Measurements from ENCODE around the gene C11orf24.
"Not testable (repeated sequence)": the region's sequence is repeated elsewhere in the genome, so short reads cannot be mapped to it uniquely, and the experiment has no call there.

The C11orf24 gene

GRCh38 chr11:68269414-68270081 is 2.2 kb downstream of the C11orf24 start:
- DNase-seq: no peak

- no peak for DNase-seq
Measured at GRCh38 chr11:68267881-68268240, 3.9 kb downstream of the C11orf24 start.

DNA sequence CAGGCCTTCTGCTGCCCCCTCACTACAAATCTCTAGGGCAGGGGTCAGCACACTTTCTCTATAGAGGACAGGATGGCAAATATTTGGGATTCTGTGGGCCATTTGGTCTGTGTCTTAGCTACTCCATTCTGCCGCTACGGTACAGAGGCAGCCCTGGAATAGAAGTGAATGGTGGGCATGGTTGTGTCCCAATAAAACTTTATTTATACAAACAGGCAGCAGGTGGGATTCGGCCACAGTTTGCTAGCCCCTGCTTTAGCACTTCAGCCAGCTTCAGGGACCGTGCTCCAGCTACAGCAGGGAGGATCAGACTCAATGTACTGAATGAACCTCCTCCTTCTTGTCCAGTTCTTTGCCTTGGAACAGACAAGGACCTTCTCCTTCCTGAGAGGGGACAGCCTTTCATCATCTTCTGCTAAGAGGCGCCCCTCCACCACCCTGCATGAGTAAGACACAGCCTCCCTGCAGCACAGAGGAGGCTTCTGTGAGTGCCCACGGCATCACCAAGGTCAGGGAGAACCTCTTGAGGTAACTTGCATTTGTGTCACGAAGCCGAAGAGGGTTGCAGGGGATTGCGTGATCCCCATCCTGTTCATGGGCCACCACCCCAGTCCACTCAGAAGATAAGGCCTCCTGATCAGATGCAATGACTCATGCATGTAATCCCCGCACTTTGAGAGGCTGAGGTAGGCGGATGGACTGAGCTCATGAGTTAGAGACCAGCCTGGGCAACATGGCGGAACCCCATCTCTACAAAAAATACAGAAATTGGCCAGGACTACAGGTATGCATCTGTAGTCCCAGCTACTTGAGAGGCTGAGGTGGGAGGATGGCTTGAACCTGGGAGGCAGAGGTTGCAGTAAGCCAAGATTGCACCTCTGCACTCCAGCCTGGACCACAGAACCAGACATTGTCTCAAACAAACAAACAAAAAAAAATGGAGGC is 4.6 kb downstream of the C11orf24 start:
- no peak for DNase-seq

DNA sequence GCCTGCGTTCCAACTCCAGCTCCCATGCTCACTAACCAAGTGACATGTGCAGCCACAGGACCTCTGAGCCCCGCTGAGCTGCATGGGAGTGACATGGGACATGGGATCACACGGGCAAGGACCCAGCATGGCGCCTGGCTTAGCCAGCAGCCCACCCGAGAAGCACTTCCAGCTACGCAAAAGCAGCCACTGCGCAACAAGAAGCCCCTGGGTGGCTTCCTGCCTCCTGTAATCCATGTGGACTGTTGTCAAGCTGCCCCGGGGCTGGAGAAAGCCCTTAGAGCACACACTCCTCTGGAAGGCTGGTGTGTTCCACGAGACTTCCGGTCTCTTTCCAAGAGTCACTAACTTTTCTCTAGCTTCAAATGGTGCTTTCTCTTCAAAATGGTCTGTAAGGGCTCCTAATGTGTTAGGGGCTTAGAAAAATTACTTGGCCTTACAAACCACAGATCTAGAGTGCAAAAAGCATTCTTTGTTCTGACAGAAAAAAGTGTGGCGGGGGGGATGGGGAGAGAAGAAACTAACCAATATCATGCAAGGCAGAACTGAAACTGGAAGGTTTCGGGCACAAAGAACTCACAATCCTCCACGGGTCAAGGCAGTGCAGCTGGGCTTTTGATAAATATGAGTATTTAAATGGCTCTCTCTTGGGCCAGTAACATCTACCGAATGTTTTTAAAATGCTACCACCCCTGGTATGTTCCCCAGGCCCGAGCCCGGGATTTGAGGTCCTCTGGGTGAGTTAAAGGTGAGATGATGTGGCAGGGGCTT is 5.5 kb downstream of the C11orf24 start:
- DNase-seq: no peak

DNA sequence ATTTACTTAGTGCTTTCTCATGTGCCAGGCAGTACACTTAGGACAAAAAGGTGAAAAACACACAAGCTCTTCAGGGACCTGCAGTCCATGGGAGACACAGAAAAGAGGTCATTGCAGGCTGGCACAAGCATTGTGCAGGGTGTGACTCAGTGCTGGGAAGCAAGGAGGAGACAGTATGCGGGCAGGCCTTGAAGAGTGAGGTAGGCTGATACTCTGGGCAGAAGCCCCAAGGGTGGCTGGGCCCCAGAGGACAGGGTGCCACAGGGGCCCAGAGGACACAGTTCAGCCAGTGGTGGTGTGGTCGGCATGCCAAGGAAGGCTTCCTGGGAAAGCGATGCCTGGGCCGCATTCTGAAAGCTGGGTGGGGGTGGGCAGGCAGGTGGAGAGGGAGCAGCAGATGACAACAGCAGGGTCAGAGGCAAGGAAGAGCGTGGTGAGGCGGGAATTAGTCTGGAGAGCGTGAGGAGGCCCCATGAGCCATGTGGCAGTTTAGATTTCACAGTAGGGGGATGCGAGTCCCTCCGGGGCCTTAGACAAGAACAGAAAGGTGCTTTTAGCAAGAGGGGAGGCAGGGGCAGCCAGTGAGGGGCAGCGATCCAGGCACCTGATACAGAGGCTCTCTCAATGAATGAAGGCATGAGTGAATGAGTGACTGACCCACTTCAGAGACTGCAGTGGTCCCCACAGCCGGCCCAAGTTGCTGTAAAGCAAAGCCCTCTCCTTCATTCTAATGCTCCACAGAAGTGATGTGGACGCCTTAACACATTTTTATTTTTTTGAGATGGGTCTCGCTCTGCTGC is 6.8 kb downstream of the C11orf24 start:
- DNase-seq: no peak

DNA sequence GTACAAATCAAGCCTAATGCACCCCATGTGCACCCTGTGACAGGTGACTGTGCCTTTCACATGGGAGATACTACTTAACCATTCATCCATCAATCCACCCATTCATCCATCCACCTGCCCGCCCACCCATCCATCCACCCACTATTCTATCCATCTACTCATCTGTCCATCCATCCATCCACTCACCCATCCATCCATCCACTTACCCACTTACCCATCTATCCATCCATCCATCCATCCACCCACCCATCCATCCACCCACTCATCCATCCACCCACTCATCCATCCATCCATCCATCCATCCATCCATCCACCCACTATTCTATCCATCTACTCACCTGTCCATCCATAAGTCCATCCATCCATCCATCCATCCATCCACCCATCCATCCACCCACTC is 7.5 kb downstream of the C11orf24 start:
- no peak for DNase-seq

DNA sequence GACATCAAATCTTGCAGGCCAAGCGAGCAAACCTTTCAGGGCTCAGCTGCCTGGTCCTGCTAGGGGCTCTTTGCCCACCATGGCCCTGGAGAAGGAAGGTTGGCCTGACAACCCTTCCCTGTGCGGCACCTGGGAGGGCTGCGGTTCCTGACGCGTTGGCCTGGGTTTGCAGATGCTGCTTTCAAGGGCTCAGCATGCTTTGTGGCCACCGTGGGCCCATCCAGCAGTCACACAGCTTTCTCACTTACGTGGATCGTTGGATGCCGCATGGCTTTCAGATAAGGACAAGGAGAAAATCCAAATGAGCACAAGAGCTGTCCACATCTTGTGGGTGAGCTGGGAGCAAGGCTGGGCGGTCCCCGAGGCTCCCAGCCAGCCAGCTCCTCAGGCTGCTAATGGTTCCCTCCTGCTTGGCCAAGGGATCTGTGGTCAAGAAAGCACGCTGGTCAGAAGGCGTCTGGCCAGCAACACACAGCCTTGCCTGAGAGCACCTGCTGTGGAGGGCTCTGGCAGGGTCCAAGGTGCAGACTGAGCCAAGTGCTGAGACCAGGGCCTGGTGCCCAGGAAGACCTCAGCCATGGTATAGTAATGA is 8.2 kb downstream of the C11orf24 start:
- DNase-seq: no peak

DNA sequence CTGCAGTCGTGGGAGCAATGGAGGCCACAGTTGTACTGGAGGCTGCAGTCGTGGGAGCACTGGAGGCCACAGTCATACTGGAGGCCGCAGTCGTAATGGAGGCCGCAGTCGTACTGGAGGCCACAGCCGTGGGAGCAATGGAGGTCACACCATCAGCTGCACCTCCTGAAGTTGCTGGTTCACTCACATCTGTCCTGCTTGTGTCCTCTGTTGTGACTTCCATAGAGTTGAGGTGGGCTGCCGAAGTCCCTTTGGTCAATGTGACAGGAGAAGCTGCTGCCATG is 9.3 kb downstream of the C11orf24 start:
- DNase-seq: no peak

DNA sequence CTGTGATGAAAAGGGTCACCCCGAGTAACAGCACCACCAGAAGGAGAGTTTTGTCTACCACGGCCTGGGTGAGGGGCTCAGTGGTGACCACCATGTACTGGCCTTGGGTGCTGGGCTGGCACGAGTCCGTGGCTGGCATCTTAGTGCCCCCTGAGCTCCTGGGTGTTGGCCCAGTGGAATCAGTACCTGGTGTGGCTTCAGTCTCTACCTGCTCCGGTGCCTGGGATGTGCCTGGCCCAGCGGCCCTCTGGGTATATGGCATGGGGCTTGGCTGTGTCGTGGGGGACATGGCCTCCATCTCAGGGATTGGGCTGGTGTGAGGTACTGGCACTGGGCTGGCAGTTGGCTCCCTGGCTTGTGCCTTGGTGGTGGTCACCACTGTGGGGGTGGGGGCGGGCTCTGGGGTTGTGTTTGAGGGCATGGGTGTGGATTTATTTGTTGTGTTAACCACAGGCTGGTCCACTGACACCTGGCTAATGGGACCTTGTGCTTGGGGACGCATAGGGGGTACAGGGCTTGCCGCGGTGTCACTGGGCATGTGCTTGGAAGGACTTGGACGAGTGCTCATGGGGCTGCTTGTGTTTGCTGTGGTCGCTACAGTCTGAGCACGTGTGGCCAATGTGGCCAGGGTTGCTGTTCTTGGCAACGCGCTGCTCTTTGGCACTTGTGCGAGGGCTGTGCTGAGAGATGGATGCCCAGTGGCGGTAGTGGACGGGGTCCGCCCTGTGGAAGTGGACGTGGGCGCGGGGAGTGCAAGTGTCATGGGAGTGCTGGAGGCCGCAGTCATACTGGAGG is 9.8 kb downstream of the C11orf24 start:
- DNase-seq: no peak

- no peak for DNase-seq
Measured at GRCh38 chr11:68261006-68261405, 10.8 kb downstream of the C11orf24 start.

- DNase-seq: no peak
Measured at GRCh38 chr11:68260484-68260883, 11.3 kb downstream of the C11orf24 start.

GRCh38 chr11:68259122-68259959 is 12.4 kb downstream of the C11orf24 start:
- DNase-seq: no peak

GRCh38 chr11:68258363-68258765 is 13.4 kb downstream of the C11orf24 start:
- no peak for DNase-seq

- peak; percentile 96 for DNase-seq
Measured at GRCh38 chr11:68257477-68258362, 14.1 kb downstream of the C11orf24 start.

- DNase-seq: no peak
Measured at GRCh38 chr11:68256331-68256741, 15.4 kb downstream of the C11orf24 start.

GRCh38 chr11:68255526-68255925 is 16.2 kb downstream of the C11orf24 start:
- no peak for DNase-seq

GRCh38 chr11:68254421-68254820 is 17.4 kb downstream of the C11orf24 start:
- no peak for DNase-seq

GRCh38 chr11:68251765-68252164 is 20.0 kb downstream of the C11orf24 start:
- DNase-seq: no peak

DNA sequence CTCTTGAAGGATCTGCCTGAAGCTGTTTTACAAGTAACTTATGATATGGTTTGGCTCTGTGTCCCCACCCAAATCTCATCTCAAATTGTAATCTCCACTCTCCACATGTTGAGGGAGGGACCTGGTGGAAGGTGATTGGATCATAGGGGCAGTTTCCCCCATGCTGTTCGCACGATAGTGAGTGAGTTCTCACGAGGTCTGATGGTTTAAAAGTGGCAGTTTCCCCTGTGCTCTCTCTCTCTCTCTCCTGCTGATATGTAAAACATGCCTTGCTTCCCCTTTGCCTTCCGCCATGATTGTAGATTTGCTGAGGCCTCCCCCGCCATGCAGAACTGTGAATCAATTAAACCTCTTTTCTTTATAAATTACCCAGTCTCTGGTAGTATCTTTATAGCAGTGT is 26.9 kb downstream of the C11orf24 start:
- not testable (repeated sequence) for DNase-seq

- DNase-seq: not testable (repeated sequence)
Measured at GRCh38 chr11:68243847-68244246, 27.9 kb downstream of the C11orf24 start.
